ENCODE results near the gene EPB41L4A.
"Not testable (repeated sequence)": the region's sequence is repeated elsewhere in the genome, so short reads cannot be mapped to it uniquely, and the experiment has no call there.

Gene EPB41L4A, protein sequence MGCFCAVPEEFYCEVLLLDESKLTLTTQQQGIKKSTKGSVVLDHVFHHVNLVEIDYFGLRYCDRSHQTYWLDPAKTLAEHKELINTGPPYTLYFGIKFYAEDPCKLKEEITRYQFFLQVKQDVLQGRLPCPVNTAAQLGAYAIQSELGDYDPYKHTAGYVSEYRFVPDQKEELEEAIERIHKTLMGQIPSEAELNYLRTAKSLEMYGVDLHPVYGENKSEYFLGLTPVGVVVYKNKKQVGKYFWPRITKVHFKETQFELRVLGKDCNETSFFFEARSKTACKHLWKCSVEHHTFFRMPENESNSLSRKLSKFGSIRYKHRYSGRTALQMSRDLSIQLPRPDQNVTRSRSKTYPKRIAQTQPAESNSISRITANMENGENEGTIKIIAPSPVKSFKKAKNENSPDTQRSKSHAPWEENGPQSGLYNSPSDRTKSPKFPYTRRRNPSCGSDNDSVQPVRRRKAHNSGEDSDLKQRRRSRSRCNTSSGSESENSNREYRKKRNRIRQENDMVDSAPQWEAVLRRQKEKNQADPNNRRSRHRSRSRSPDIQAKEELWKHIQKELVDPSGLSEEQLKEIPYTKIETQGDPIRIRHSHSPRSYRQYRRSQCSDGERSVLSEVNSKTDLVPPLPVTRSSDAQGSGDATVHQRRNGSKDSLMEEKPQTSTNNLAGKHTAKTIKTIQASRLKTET

DNA sequence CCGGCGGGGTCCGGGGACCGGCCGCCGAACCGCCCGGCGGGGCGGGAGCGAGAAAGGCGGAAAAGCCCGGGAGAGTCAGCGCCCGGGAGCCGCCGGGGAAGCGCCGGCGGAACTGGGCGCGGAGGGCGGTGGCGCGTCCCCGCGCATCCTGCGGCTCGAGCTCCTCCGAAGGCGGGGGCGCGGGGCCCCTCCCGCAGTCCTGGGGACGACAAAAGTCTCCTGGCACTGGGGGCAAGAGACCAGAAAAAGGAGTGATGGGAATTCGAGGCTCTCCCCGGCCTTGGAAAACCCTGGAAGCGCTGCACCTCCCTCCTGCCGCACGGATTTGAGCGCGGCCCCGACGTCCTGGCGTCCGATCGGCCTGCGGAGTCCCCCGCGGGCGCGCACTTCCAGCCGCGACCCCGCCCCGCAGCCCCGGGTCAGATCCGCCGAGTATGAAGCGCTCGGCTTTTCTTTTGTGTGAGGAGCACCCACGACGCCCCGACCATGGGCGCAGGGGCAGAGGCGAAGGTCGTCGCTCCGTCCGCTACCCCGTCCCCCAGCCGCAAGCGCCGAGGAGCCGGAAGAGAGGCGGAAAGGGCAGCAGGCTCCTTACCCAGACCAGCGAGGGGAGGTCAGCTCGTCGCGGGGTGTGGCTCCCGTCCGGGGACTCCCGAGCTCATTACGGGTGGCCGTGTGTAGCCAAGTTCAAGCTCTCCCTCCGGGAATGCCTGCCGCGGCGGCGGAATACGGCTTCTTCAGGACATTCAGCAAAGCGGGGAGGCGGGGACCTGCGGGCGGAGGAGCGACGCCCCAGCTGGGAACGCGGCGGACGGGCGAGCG is at the start of gene EPB41L4A:
EPB41L4A (minus strand) TSS at position 114 of the 822 bp plus-strand sequence. CDS start 238 bp downstream, outside the sequence.
- Histone ChIP-seq H3K79me2 (ENCODE audit: insufficient read depth, low read depth) (no peaks in the 10 kb centered on the region), H3K9ac (peak within 1 kb of the TSS; percentile 19; the same call in 1 of the 2 replicates), H4K20me1 (ENCODE audit: insufficient read depth) (no peaks in the 10 kb centered on the region), H3K4me1 (ENCODE audit: low read depth, poor library complexity, severe bottlenecking) (peaks cover 13% of the 10 kb centered on the region), H2AFZ (ENCODE audit: low read depth) (peak within 1 kb of the TSS; percentile 77), H3K4me2 (peak within 1 kb of the TSS; percentile 77), H3K27me3 (ENCODE audit: insufficient read depth, low read depth) (no peaks in the 10 kb centered on the region; the same call in 1 of the 2 replicates), H3K4me3 (IDR thresholded peaks at IDR 0.05; ENCODE audit: insufficient read depth, low read depth, low read length) (peak within 1 kb of the TSS; percentile 37), H3K27ac (no peak within 1 kb of the TSS), H3K36me3 (ENCODE audit: insufficient read depth) (no peaks in the 10 kb centered on the region)
- TF ChIP-seq, protein P1, sequence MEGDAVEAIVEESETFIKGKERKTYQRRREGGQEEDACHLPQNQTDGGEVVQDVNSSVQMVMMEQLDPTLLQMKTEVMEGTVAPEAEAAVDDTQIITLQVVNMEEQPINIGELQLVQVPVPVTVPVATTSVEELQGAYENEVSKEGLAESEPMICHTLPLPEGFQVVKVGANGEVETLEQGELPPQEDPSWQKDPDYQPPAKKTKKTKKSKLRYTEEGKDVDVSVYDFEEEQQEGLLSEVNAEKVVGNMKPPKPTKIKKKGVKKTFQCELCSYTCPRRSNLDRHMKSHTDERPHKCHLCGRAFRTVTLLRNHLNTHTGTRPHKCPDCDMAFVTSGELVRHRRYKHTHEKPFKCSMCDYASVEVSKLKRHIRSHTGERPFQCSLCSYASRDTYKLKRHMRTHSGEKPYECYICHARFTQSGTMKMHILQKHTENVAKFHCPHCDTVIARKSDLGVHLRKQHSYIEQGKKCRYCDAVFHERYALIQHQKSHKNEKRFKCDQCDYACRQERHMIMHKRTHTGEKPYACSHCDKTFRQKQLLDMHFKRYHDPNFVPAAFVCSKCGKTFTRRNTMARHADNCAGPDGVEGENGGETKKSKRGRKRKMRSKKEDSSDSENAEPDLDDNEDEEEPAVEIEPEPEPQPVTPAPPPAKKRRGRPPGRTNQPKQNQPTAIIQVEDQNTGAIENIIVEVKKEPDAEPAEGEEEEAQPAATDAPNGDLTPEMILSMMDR (conservative IDR thresholded peaks at IDR 0.05; ENCODE audit: low read depth, low read length): no peak

DNA sequence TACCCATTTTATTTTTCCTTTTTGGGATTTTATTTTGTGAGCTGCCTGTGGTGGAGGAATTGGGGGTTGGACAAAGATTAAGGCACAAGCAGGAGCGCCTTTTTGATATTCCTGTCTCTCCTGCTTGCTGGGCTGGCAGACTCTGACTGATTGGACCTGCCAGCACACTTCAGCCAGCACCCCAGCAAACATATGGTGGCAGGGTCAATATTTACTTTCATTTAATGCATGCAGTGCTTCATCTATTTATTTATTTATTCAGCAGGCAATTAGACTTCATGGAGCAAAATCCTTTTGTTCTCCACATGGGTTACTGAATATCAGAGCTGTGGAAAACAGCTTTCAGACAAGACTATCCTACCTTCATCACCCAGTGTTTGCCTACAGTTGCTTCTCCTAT is 48.4 kb upstream of the EPB41L4A start:
- Histone ChIP-seq H3K4me2 (no peak overlapping the region), H2AFZ (ENCODE audit: low read depth) (no peak overlapping the region), H3K27me3 (ENCODE audit: insufficient read depth, low read depth) (no peaks in the 10 kb centered on the region), H3K36me3 (ENCODE audit: insufficient read depth) (no peaks in the 10 kb centered on the region), H3K9ac (no peak overlapping the region), H3K79me2 (ENCODE audit: insufficient read depth, low read depth) (no peaks in the 10 kb centered on the region), H3K27ac (no peak overlapping the region), H3K4me3 (IDR thresholded peaks at IDR 0.05; ENCODE audit: insufficient read depth, low read depth, low read length) (no peak overlapping the region), H3K4me1 (ENCODE audit: low read depth, poor library complexity, severe bottlenecking) (no peaks in the 10 kb centered on the region), H4K20me1 (ENCODE audit: insufficient read depth) (no peaks in the 10 kb centered on the region)
- TF ChIP-seq, protein P1 (conservative IDR thresholded peaks at IDR 0.05; ENCODE audit: low read depth, low read length): no peak

DNA sequence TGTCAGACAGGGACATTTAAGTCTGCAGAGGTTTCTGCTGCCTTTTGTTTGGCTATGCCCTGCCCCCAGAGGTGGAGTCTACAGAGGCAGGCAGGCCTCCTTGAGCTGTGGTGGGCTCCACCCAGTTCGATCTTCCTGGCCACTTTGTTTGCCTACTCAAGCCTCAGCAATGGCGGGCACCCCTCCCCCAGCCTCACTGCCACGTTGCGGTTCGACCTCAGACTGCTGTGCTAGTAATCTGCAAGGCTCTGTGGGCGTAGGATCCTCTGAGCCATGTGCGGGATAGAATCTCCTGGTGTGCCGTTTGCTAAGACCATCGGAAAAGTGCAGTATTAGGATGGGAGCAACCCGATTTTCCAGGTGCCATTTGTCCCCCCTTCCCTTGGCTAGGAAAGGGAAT is 47.2 kb upstream of the EPB41L4A start:
- not testable (repeated sequence) for H3K9ac ChIP-seq; H3K4me2 ChIP-seq; H4K20me1 ChIP-seq (ENCODE audit: insufficient read depth)

DNA sequence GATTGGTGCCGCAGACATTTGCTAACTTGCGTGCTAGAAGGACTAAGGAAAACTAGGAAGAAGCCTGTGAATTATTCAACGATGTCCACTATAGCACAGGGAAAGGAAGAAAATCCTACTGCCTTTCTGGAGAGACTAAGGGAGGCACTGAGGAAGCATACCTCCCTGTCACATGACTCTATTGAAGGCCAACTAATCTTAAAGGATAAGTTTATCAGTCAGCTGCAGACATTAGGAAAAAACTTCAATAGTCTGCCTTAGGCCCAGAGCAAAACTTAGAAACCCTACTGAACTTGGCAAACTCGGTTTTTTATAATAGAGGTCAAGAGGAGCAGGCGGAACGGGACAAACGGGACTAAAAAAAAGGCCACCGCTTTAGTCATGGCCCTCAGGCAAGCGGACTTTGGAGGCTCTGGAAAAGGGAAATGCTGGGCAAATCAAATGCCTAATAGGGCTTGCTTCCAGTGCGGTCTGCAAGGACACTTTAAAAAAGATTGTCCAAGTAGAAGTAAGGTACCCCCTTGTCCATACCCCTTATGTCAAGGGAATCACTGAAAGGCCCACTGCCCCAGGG is 28.2 kb upstream of the EPB41L4A start:
- H2AFZ ChIP-seq (ENCODE audit: low read depth); H3K27me3 ChIP-seq (ENCODE audit: insufficient read depth, low read depth); H3K36me3 ChIP-seq (ENCODE audit: insufficient read depth); H3K4me1 ChIP-seq (ENCODE audit: low read depth, poor library complexity, severe bottlenecking); H3K9ac ChIP-seq; H3K4me3 ChIP-seq (IDR thresholded peaks at IDR 0.05; ENCODE audit: insufficient read depth, low read depth, low read length); H3K27ac ChIP-seq; H3K4me2 ChIP-seq; H4K20me1 ChIP-seq (ENCODE audit: insufficient read depth); H3K79me2 ChIP-seq (ENCODE audit: insufficient read depth, low read depth): not testable (repeated sequence)

More for the DNA sequence above, 47.2 kb upstream of the EPB41L4A start:
- H3K27ac ChIP-seq; H3K4me1 ChIP-seq (ENCODE audit: low read depth, poor library complexity, severe bottlenecking); H3K4me3 ChIP-seq (IDR thresholded peaks at IDR 0.05; ENCODE audit: insufficient read depth, low read depth, low read length); H3K36me3 ChIP-seq (ENCODE audit: insufficient read depth); H2AFZ ChIP-seq (ENCODE audit: low read depth); H3K27me3 ChIP-seq (ENCODE audit: insufficient read depth, low read depth); H3K79me2 ChIP-seq (ENCODE audit: insufficient read depth, low read depth): not testable (repeated sequence)

Data from KMS-11 (cell line).